GM19324 (cell line): ENCODE results near the gene OTUD5.
"Not testable (repeated sequence)": the region's sequence is repeated elsewhere in the genome, so short reads cannot be mapped to it uniquely, and the experiment has no call there.

ENCODE experiments used
- ATAC-seq: cut with Tn5 transposase; IDR thresholded peaks from one replicate; pipeline ENCODE4 v1.9.1; 2021; ENCODE audit warnings: mild to moderate bottlenecking, moderate library complexity; ENCODE audit not compliant: unreplicated experiment, low FRiP score

OTUD5 gene, protein sequence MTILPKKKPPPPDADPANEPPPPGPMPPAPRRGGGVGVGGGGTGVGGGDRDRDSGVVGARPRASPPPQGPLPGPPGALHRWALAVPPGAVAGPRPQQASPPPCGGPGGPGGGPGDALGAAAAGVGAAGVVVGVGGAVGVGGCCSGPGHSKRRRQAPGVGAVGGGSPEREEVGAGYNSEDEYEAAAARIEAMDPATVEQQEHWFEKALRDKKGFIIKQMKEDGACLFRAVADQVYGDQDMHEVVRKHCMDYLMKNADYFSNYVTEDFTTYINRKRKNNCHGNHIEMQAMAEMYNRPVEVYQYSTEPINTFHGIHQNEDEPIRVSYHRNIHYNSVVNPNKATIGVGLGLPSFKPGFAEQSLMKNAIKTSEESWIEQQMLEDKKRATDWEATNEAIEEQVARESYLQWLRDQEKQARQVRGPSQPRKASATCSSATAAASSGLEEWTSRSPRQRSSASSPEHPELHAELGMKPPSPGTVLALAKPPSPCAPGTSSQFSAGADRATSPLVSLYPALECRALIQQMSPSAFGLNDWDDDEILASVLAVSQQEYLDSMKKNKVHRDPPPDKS

DNA sequence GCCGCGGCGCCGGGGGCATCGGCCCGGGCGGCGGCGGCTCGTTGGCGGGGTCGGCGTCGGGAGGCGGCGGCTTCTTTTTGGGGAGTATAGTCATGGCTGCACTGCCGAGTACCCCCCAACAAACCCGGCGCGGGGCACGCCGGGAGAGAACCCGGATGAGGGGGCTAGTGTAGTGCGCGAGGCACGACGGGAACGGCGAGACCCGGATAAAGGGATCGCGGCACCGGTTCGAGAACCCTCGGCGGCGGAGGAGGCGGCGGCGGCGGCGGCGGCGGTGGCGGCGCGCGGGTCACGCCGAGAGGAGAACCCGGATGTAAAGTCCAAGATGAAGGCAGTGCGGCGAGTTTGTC lies at the start of gene OTUD5:
Gene OTUD5 (minus strand): TSS at position 131 of the 350 bp plus-strand sequence. CDS start 37 bp downstream, at position 94.
- ATAC-seq: peak; percentile 34

DNA sequence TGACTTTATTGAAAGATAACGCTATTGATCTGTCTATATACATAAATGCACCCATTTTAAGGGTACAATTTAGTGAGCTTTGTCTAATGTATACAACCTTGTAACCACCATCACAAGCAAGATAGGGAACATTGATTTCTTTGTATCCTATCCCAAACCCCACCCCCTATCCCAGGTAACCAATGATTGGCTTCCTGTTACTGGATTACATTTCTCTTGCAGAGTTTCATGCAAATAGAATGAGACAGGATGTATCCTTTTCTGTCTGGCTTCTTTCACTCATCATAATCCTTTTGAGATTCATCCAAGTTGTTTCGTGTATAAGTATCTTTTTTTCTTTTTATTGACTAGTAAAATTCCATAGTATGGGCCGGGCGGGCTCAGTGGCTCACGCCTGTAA lies 46.3 kb upstream of the OTUD5 start:
- no peak for ATAC-seq

DNA sequence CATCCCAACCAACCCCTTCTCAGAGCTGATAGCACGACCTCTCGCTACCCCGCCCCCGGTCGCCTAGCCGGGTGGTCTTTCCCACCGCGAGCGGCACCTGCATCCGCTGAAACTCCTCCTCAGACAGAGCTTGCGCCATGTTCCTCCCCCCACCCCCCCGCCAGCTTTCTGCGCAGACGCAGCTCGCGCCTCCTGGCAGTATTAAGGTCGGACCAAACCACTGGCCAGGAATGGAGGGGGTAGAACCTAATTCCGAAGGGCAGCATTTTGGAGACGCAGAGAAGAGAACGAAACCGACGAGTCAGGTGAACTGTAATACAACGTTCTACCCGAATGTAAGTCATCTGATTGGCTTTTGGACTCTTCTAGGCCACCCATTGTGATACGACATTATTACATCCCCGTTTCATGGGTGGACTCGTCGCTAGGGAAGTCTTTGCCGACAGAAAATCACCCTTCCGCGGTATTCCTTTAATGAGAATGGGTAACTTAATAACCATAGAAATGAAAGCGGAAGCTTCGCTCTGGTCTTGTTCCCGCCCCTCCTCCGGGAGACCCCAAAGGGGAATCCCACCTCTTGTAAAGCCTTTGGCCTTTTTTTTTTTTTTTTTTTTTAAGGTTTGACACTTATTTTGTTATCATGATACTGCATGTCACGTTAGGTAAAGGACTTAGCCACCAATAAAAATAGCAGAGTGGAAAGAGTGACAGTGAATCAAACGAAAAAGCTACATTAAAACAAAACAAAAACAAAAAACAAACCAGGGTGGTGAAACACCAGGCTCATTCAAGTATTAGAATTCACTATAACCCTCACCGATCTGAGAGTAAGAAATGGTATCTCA lies 44.9 kb upstream of the OTUD5 start, which contains the start of gene GRIPAP1:
Gene GRIPAP1 (minus strand): TSS at position 174 of the 845 bp plus-strand sequence. CDS start 35 bp downstream, at position 139.
- peak; percentile 74 for ATAC-seq

DNA sequence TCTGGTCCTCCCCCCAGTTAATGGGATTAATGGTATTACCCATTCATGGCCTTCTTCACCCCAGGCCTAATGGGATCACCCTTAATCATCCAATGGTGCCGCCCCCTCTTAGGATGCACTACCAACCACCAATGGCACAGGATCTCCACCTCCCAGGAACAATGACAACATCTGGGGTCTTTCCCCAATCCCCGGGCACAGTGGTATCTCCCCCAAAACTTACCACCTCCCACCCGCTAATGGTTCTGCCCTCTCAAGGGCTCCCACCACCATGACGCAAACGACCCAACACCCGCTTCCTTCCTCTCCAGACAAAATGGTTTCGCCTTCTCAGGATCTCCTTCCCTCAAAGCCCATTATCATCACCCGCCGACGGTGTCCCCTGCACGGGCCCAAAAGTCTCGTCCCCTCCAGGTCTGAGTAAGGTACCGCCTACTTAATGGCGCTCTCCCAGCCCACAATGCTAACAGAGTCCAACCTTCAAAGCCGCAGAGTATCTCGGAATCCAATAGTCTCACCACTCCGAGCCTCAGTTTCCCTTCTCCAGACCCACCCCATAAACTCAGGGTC lies 44.2 kb upstream of the OTUD5 start:
- ATAC-seq: peak; percentile 34

DNA sequence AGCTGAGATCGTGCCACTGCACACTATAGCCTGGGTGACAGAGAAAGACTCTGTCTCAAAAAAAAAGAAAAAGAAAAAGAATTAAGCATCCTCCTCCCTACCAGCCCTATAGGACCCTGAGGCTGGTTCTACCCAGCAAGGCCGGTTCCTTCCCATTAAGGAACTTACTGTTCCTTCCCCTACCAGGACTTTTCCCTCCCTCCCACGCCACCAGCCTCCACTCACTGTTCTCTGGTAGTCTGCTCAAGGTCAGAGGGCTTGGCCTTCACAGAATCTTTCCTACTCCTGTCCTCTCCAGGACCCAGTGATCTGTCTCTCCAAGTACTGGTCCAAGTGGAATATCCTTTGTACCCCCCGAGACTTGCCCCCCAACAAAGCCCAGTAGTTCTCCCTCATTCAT lies 43.2 kb upstream of the OTUD5 start:
- ATAC-seq: no peak

DNA sequence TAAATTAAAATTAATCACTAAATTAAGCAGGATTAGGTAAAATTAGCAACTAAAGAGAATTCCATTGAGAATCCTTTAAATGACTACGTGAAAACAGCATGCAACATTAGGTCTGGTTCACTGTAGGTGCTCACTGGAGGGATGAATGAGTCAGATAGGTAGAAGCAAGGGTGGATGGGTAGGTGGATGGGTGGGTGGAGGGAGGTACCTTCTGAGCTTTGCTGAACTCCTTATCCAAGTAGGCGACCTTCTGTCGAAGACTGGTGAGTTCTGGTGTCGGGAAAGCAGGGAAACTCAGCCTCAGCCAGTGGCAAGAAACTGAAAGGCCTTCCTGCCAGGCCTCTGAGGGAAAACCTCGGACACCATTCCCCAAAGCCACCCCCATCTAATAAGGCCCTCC lies 41.6 kb upstream of the OTUD5 start:
- no peak for ATAC-seq

DNA sequence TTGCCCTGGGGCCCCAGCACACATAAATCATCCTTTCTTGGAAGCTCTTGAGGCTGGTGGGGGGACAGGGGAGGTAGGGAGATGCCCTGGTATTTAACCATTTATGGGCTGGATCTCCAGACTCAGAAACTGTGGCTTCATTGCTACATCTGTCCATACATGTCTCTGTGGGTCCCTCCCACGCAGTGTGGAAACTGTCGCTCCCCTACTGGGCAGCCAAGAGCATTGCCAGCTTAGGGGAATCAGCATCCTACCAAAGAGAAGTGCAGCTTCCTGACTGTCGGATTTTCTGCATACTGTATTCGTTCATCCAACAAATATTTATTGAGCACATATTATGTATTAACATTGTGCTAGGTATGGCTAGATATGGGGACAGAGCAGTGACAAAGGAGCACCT lies 41.0 kb upstream of the OTUD5 start:
- no peak for ATAC-seq

DNA sequence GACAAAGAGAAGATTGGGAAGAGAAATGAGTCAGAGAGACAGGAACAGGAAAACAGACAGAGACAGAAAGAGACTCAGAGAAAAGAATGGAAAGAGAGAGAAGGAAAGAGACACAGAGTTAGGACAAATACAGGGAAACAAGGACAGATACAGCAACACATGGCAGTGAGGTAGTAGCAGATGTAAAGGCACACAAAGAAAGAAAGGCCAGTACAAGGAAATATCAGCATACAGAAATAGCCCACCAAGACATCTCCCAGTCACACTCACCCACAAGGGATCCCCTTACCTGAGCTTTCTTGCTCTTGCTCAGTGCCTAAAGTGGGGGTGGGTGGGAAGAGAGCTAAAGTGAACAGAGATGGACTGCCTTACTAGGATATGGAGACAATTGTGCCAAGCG lies 40.5 kb upstream of the OTUD5 start:
- ATAC-seq: no peak

DNA sequence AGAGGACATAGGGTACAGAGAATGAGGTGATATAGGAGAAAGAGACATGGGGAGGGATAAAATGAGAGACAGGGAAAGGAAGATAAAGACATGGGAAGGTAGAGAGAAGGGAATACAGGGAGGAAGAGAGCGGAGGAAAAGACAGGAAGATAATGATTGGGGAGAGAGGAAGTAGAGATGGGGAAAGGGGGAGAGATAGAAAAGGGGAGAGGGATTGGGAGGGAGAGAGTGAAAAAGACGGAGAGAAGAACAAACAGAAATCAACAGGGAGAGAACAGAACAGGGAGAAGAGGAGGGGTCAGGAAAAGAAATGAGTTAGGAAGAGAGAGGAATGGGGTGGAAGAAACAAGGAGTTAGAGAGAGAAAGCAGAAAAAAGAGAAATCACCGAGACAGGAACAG lies 40.0 kb upstream of the OTUD5 start:
- ATAC-seq: no peak

DNA sequence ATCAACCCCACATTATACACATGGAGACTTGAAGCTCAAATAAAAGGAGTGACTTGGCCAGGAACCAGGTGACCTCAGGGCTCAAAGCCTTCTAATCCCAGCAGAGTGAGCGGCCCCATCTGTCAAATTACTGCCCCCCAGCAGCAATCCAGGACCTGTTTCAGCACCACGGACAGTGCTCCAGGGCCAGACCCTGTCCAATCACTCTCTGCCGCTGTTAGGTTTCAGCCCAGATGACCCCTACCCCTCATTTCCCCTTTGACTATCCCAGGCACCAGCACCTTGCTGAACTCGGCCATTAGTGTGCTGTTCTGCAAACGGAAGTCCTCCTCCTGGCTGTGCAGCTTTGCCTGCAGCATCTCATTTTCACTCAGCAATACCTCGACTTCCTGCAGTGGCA lies 39.6 kb upstream of the OTUD5 start:
- no peak for ATAC-seq

DNA sequence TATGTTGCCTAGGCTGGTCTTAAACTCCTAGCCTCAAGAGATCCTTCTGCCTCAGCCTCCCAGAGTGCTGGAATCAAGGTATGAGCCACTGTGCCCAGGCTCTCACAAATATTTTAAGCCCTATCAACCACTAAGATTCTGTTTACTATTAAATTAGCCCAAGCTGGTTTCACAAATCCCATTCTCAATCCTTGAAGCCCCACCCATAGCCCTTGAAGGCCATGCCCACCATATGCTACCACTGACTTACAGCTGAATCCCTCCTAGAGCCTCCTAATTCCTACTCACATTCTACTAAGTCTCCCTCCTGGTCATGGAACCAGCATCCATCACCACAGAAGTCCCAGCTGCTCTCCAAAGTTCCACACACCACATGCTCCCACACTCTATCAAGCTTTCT lies 34.9 kb upstream of the OTUD5 start:
- no peak for ATAC-seq

DNA sequence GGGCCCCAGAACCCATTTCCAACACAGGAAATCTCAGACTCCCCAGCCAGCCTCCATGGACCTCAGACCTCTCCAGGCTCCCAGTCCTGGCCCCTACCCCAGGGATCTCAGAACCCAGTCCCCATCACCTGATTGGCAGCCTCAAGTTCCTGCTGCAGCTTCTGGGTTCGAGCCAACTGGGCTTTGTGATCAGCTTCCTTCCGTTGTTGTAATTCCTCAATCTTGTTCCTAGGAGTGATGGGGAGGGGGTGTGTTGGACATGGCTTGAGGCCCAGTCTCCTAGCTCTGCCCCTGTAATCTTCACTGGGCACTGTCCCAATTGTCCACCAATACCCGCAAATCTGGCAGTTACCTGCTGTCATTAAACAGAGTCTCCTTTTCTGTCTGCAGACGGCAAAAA lies 32.1 kb upstream of the OTUD5 start:
- ATAC-seq: no peak

DNA sequence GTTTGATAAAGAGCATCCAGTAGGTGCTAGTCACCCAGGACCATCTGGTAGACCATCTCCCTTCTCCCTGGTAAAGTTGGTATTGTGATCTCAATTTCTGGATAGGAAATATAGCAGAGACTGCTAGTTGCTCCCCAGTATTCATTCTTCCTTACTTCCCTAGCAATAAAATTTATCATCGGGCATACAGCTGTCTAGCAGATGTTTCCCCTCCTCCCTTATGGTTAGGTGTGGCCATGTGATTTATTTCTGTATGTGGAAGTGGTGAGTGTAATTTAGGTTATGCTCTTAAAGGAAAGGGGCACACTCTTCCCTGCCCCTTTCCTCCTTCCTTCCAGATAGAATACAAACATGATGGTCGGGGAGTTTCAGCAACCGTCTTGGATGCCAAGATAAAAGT lies 26.5 kb upstream of the OTUD5 start:
- ATAC-seq: no peak

DNA sequence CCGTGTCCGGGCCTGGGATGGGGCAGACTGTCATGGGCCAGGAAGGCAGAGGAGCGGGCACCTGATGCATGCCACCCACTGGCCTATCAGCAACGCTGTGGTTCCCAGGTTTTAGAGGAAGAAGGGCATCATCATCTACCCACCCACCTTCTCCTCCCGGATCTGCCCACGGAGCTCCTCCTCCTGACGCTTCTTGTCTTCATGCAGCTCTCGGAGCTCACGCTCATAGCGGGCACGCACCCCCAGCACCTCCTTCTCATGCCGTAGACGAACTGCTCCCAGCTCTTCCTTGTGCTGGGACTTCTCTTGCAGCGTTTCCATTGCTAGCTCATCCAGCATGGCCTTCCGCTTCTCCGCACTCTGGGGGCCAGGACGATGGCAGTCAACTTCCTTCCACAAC lies 25.7 kb upstream of the OTUD5 start:
- ATAC-seq: no peak

DNA sequence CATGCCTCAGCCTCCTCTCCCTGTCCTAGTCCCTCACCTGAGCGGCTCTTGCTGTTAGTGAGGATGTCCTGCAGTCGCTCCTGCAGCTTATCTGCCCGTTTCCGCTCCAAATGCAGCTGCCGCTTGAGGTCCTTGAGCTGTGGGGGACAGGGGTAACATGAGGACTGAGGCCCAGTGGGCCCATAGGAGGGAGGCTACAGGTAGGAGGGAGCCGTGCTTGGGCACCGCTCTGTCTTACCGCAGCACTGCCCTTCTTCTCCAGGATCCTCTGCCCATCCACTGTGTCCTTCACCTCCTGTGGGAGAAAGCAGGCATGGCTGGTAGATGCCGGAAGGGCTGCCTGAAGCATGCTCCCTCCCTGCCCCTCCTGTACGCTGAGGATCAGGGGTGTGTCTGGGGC lies 23.8 kb upstream of the OTUD5 start:
- ATAC-seq: no peak

DNA sequence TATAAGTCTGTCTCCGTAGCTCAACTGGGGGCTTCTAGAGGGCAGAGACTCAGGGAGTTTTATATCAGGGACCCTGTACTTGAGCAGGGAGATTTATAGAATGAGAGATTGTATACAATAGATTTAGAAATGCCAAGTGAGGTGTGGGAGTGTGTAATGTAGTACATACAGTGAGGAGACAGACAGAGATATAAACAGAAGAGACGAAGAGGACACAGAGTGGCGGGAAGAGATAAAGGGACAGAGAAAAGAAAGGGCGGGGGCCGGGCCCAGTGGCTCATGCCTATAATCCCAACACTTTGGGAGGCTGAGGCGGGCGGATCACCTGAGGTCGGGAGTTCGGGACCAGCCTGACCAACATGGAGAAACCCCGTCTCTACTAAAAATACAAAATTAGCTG lies 22.9 kb upstream of the OTUD5 start:
- ATAC-seq: not testable (repeated sequence)

DNA sequence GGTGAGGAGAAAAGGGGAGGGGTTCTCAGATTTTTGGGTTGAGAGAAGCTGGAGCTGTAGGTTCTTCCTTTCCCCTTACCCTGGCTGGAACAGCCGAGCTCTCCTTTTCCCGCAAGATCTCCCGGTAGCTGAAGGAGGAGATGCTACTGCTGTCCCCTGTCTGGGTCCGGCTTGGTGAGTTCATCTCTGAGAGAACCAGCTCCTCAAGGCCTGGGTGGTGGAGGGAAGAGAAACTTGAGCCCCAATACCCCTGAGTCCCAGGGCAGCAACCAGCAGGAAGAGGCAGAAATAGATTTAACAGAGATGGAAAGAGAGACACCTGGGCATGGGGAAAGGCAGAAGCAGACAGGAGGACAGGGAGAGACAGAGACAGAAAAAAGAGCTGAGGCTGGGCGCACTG lies 20.8 kb upstream of the OTUD5 start:
- ATAC-seq: no peak

DNA sequence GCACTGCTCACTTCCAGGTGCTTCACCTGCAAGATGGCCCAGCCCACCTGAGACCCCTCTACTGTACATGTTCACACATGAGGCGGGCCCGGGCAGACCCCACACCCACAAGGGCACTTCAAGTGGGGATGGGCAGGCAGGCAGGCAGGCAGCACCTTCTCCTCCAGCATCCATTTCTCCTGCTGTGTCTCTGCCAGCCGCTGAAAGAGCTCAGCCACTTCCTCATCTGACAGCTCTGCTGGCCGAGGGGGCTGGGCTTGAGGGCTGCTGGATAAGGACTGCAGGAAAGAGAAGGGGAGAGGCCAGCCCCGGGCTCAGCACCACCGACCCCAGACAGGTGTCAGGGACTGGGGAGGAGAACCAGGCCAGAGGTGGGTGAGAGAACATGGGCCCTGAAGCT lies 18.7 kb upstream of the OTUD5 start:
- no peak for ATAC-seq

DNA sequence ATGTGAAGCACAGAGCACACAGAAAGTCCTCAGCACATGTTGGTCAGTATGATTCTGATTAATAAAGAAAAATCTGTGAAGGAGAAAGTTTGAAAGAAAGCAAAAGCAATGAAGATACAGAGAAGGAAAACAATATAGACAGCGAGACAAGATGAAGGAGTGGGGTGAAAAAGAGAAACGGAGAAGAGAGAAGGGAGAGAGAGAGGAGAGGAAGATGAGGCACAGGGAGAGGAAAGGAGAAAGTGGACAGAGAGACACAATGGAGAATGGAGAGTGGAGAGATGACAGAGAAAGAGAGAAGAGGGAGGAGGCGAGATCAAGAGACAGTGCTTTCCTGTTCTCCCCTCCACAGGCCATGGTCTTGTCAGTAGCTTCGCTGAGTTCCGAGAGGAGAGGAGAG lies 18.1 kb upstream of the OTUD5 start:
- no peak for ATAC-seq

DNA sequence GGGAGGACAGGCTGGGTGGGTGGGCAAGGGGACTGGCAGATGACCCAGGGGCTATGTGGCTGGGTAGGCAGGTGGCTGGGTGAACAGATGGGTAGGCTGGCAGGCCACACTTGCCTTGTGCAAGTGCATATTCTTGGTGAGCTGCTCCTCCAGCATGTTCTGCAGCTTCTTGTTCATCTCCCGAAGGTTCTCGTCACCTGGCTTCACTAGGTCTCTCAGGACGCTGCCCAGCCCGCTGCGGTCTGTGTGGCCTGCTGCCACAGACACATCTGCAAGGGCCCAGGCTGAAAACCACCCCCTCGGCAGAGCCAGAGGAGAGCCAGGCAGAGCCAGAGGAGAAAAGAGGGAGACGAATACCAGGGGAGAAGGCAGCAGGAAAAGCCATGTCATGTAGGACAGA lies 17.6 kb upstream of the OTUD5 start:
- ATAC-seq: no peak

DNA sequence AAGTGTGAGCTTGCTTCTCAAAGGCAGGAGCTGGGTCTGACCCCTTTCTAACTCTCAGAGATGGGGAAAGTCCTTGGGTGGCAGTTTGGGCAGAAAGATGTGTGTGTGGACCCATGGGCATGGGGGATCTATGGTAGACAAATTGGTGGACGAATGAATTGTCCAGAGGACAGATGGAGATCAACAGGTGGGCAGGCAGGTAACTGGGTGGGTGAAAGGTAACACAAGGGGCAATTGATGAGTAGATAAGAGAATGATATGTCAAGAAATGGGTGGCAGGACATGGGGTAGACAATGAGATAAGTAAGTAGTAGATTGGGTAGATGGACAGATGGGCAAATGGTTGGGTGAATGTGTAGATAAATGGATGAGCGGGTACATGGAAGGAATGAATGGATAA lies 17.2 kb upstream of the OTUD5 start:
- ATAC-seq: no peak
